Stimulated activated CD8-positive, alpha-beta memory T cell treated with anti-CD3 and anti-CD28 coated beads, Interleukin-12 subunit alpha, Interleukin-12 subunit beta, amount 100 ng/mL, for 1 hour (primary cell): ENCODE measurements around the gene NCBP2L.

ENCODE experiments used
- DNase-seq: peaks from one replicate; pipeline ENCODE4 v3.0.0-alpha.2; 2020; ENCODE audit warnings: low read depth

Gene NCBP2L

GRCh38 chrX:107777536-107777832, at the start of gene NCBP2L:
Gene NCBP2L, plus strand, starts transcription at chrX:107777733. Its CDS starts 16,488 bp downstream, at chrX:107794221.
- no peak for DNase-seq

DNA sequence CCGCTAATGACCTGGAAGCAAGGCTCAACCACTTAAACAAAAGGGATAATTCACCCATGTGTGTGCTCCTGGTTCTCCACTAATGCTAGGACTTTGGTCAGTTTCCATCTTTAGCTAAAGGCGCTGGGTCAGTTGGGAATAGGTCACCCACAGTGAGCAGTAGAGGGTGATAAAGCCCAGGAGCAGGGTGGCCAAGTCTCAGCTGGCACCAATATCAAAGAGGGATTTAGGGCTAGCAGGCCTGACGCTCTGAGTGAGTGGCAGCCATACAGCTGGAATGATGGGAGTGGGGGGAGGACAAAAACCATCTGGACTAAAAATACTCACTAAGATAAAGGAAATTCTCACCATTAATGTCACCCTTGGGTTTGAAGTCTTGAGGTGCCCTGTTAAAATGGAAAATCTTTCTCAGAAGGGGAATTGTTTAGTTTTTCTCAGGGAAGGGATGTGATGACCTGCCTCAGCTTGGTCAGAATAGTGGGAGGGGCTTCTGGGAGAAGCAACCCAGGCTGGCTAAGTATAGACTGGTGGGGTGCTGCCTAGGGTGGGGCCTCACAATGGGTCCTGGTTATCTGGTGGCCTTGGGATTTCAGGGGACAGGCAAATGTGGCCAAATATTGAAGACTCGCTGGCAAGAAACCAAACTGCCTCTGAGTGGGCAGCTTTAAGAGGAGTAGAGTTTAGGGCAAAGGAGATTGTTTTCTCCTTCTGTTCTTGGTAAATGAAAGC, 49.0 kb upstream of the NCBP2L start:
- DNase-seq: no peak

GRCh38 chrX:107729558-107730297, 47.8 kb upstream of the NCBP2L start:
- DNase-seq: no peak

GRCh38 chrX:107730298-107730655, 47.3 kb upstream of the NCBP2L start:
- no peak for DNase-seq

GRCh38 chrX:107730991-107731766, 46.4 kb upstream of the NCBP2L start:
- DNase-seq: no peak

DNA sequence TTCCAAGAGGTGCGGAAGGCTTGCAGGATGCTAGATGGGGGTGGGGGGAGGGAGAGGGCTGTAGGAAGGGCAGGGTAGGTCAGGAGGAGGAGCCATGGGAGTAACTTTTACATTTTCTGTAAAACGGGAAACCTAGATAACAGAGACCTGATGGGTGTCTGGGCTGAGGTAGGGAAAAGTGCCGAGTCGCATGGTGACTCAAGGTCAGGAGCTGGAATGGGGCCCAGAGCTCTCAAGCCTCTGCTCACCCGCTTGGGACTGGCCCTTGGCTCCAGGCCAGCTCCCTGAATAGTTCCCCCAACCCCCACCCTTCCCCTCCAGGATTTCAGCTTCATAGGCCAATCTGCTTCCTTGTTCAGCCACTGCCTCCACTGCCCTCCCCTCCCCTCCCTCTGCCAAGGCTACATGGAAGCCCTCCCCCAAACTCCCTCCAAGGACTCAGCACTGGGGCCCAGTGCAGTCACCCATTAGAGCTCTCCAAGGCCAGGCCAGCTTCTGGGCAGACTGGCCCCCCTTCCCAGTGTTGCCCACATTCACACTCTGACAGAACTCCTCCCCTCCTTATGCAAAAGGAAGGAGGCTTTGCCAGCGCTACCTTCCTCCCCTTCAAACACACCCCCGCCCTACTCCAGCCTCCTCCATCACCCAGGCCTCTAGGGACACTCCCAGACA, 45.6 kb upstream of the NCBP2L start:
- DNase-seq: no peak

DNA sequence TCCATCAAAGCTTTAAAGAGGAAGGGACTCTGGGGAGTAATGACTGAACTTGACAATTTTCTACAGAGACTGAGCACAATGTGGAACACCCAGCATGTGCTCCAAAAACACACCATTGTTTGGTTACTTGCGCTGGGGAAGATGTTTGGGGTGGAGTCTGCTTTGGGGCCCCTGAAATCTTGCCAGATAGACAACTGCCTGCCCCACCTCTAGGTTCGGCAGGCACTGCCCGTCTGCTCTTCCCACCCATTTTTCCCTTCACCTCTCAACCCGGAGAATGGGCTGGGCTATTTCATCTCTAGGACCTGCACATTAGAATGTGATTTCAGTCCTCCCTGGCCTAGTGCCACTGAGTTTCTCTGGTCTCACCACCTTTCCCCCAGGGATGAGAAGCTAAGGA, 43.8 kb upstream of the NCBP2L start:
- DNase-seq: no peak

- DNase-seq: no peak
Measured at GRCh38 chrX:107734646-107735045, 42.9 kb upstream of the NCBP2L start.

- no peak for DNase-seq
Measured at GRCh38 chrX:107736781-107737531, 40.6 kb upstream of the NCBP2L start.

DNA sequence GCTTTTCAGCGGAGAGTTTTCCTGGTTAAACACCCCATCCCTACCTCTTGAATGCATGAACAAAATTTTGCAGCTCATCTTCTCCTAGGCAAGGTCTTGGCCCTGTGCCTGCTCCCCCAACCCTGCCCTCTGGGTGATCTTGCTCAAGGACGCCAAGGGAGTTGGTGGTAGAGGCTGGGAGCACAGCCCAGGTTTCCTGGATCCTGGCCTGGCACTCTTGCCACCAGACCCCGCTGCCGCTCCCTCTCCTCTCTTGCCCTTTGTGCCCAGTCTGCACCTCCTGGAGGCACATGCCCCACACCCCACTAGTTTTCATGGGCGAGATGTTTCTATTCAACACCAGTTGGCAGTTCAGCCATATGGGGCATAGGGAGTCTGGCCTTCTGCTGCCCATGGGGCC, 39.3 kb upstream of the NCBP2L start:
- DNase-seq: no peak

GRCh38 chrX:107738768-107739167, 38.8 kb upstream of the NCBP2L start:
- DNase-seq: no peak

GRCh38 chrX:107739541-107739940, 38.0 kb upstream of the NCBP2L start:
- no peak for DNase-seq

GRCh38 chrX:107741404-107741790, 36.1 kb upstream of the NCBP2L start:
- DNase-seq: no peak

GRCh38 chrX:107742700-107743191, 34.8 kb upstream of the NCBP2L start:
- DNase-seq: no peak

DNA sequence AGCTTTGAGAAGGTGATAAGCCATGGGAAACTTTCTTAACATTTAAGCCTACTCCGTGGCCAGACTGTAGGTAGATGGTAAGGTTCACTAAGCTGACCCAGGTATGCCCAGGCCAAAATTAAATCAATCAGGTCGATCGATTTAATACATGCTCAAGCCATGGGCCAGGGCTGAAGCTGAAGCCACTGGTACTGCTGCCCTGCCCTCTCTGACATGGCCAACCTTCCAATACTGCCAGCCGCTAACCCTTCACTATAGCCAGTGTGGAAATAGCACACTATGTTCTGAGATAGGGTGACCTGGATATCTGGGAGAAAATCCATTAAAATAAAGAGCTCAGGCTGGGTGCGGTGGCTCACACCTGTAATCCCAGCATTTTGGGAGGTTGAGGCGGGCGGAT, 33.5 kb upstream of the NCBP2L start:
- DNase-seq: no peak

DNA sequence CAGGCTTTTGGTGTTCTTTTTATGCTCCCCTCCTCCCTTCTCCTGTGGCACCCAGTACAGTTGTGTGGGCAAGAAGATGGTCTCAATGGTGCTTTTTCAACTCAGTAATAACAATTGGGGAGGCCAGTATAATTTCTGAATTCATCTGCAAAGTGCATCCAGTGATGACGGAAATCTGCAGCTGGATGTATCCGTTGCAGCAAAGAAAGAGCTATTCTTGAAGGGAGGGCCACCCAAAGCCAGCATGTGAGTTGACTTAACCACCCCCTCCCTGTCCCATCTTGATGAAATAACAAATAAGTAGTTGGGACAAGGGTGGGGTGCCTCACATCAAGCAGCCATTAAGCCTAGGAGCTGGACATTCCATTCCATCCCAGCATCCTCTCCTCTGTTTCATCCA, 32.7 kb upstream of the NCBP2L start:
- DNase-seq: no peak

DNA sequence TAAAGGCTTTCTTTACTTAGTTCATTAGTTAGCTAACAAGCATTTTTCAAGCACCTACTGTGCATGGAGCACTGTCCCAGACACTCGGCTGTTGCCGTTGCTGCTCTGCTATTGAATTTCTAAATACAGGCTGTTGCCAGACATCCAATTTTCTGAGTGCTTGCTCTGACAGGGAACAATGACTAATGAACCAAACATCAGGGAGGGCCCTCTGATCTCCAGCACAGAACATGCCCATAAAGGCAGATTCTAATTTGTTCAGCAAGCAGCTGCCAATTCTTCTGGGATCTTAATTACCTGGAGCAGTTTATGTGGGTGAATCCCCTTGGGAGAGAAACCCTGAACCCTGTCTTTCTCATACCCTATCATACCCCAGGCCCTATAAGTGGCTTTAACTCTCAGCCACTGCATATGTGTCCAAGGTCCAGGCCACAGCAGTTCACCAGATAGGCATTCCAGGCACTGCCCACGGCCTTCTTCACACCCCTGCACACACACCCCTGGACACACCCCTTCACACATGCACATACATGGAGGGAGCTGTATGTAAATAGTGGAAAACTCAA, 29.9 kb upstream of the NCBP2L start:
- no peak for DNase-seq

GRCh38 chrX:107748506-107748905, 29.0 kb upstream of the NCBP2L start:
- no peak for DNase-seq

- DNase-seq: no peak
Measured at GRCh38 chrX:107750263-107750662, 27.3 kb upstream of the NCBP2L start.

DNA sequence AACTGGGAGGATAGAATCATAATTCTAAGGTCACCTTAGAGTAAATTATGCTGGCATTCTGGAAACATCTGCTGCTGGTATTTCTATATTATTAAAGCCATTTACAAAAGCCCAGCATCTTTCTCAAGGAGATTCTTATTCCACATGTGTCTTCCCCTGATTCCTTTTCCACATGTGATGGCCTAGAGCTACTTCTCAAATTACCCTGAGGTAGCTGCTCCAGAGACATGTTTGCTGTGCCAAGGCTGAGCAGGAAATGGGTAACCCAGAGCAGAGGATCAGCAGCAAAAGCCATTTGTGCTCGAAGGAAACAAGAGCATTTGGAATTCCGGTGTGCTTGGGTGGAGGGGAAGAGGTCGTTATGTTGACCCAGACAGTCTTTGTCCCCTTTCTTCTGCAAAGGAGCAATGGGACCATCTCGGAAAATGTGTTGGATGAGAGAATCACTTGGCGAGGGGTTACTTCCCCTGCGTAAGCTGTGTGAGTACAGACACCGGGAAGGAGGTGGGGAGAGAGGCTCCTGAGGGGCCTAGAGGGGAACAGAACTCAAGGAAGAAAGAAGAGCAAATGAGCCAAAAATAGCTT, 26.6 kb upstream of the NCBP2L start:
- DNase-seq: no peak

DNA sequence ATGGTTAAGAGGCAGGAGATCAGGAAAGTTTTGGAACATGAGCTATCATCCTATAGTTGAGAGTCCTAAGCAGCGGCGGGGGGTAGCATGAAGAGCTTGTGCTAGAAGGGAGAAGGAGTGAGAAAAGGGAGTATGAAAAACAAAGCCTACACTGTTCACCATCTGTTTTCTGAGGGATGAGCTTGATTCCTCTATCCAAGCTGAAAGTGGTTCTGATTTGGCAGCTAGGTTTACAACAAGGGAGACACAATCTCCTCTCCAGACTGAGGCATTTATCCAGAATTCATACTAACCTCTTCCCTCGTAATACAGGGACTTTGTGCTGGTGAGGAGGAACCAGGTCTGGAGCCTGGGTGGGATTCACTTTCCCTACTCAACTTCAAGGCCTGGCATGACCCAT, 25.5 kb upstream of the NCBP2L start:
- no peak for DNase-seq
